Suprapubic skin (tissue), 3 donors: Measurements from ENCODE around the gene CLEC18C.
"Not testable (repeated sequence)": the region's sequence is repeated elsewhere in the genome, so short reads cannot be mapped to it uniquely, and the experiment has no call there.

ENCODE experiments used
- POLR2A ChIP-seq, 2 donors: fragments of 450-650 bp; IDR thresholded peaks; one replicate each; pipeline ENCODE4 v1.6.1; 2017; ENCODE audit warnings: antibody characterized with exemption in 2 of 2, mild to moderate bottlenecking in 2 of 2, moderate library complexity in 2 of 2
- TF ChIP-seq, protein P1 (sequence below), 2 donors: fragments of 200-600 bp in 1 of 2; fragments of 450-650 bp in 1 of 2; sonication (generic) in 1 of 2; IDR thresholded peaks; one replicate each; pipeline ENCODE4 v1.5.1; 2016 to 2019; ENCODE audit warnings: antibody characterized with exemption in 2 of 2, mild to moderate bottlenecking in 1 of 2, moderate library complexity in 1 of 2

DNA sequence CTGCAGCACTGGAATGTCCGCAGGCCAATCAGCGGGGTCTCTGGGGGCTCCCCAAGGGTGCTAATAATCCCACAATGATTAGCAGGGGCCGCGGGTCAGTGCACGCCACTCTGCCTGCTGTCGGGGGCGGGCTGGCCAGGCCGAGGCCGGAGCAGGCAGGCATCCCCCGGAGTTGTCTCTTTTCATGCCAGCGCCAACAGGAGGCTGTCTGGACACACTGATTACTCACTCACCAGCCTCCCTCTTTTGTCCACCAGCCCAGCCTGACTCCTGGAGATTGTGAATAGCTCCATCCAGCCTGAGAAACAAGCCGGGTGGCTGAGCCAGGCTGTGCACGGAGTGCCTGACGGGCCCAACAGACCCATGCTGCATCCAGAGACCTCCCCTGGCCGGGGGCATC is 329 bp downstream of the CLEC18C start:
- TF ChIP-seq, protein P1, sequence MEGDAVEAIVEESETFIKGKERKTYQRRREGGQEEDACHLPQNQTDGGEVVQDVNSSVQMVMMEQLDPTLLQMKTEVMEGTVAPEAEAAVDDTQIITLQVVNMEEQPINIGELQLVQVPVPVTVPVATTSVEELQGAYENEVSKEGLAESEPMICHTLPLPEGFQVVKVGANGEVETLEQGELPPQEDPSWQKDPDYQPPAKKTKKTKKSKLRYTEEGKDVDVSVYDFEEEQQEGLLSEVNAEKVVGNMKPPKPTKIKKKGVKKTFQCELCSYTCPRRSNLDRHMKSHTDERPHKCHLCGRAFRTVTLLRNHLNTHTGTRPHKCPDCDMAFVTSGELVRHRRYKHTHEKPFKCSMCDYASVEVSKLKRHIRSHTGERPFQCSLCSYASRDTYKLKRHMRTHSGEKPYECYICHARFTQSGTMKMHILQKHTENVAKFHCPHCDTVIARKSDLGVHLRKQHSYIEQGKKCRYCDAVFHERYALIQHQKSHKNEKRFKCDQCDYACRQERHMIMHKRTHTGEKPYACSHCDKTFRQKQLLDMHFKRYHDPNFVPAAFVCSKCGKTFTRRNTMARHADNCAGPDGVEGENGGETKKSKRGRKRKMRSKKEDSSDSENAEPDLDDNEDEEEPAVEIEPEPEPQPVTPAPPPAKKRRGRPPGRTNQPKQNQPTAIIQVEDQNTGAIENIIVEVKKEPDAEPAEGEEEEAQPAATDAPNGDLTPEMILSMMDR (IDR thresholded peaks at IDR 0.05) = not testable (repeated sequence)
- TF ChIP-seq POLR2A (IDR thresholded peaks at IDR 0.05) = not testable (repeated sequence)
